ENCODE data around the gene POLR3E.

GRCh38 chr16:22364241-22364640 is 67.0 kb downstream of the POLR3E start:
- TF ChIP-seq CTCF (IDR thresholded peaks at IDR 0.05; ENCODE audit: low read depth, low read length, missing input control) (no peak), RAD21 (IDR thresholded peaks at IDR 0.05) (no peak), YY1 (IDR thresholded peaks at IDR 0.05) (no peak), ZBTB33 (IDR thresholded peaks at IDR 0.05) (no peak), SP1 (IDR thresholded peaks at IDR 0.05) (no peak), TAF1 (conservative IDR thresholded peaks at IDR 0.05) (no peak)
